HepG2 (cell line): ENCODE measurements around the gene CCDC117. TPM values are rescaled to one million over a fixed set of nuclear protein-coding genes. Genes with fewer than 3 reads are reported as not detected.

ENCODE experiments used
- ATRX ChIP-seq: sonication (generic); formaldehyde crosslinking; IDR thresholded peaks from 2 replicates; pipeline ENCODE4 v1.4.0; 2020; ENCODE audit warnings: missing genetic modification reagents, borderline replicate concordance
- CREM ChIP-seq, 2 experiments: sonication (generic) in 1 of 2; formaldehyde crosslinking in 1 of 2; IDR thresholded peaks; 2 replicates each; pipeline versions ENCODE4 v1.4.0 to v1.6.1; 2016 to 2020; ENCODE audit warnings: antibody characterized with exemption in 1 of 2, mild to moderate bottlenecking in 1 of 2, missing genetic modification reagents in 1 of 2
- HNF1A ChIP-seq, 2 experiments: sonication (generic) in 1 of 2; formaldehyde crosslinking in 1 of 2; IDR thresholded peaks; 2 replicates each; pipeline versions ENCODE4 v1.4.0 to v1.6.1; 2016 to 2020; ENCODE audit warnings: borderline replicate concordance in 1 of 2, low read depth in 1 of 2, mild to moderate bottlenecking in 1 of 2, missing genetic modification reagents in 1 of 2
- NFIC ChIP-seq: IDR thresholded peaks from 2 replicates; pipeline ENCODE4 v1.6.1; 2012; ENCODE audit warnings: mild to moderate bottlenecking, low read length, inconsistent platforms
- REL ChIP-seq: sonication (generic); formaldehyde crosslinking; conservative IDR thresholded peaks from 2 replicates; pipeline ENCODE4 v1.8.0; 2022; ENCODE audit warnings: mild to moderate bottlenecking, missing genetic modification reagents, moderate library complexity
- RELA ChIP-seq: sonication (generic); formaldehyde crosslinking; IDR thresholded peaks from 2 replicates; pipeline ENCODE4 v1.4.0; 2020; ENCODE audit warnings: missing genetic modification reagents
- SAFB2 ChIP-seq: sonication (generic); formaldehyde crosslinking; IDR thresholded peaks from 2 replicates; pipeline ENCODE4 v1.5.1; 2020; ENCODE audit warnings: missing genetic modification reagents, low read depth, mild to moderate bottlenecking, borderline replicate concordance
- ZNF101 ChIP-seq: sonication (generic); formaldehyde crosslinking; IDR thresholded peaks from 2 replicates; pipeline ENCODE4 v1.4.0; 2020; ENCODE audit warnings: mild to moderate bottlenecking, low read depth, missing genetic modification reagents, borderline replicate concordance
- ZNF784 ChIP-seq: sonication (generic); formaldehyde crosslinking; IDR thresholded peaks from 2 replicates; pipeline ENCODE4 v1.5.1; 2020; ENCODE audit warnings: missing genetic modification reagents, mild to moderate bottlenecking, borderline replicate concordance
- ZNF792 ChIP-seq: IDR thresholded peaks from 2 replicates; pipeline ENCODE4 v1.6.1; 2016
- ZSCAN22 ChIP-seq: sonication (generic); formaldehyde crosslinking; IDR thresholded peaks from 2 replicates; pipeline ENCODE4 v1.4.0; 2020; ENCODE audit warnings: mild to moderate bottlenecking, missing genetic modification reagents
- polyA plus RNA-seq, 8 experiments: library from polyadenylated mRNA; depleted of rRNA in 3 of 8; stranded (reverse) in 7 of 8; unstranded in 1 of 8; fragments of >200 nt; fragmentation: Illumina TruSeq in 4 of 8; extraction: Trizol in 4 of 8; gene quantifications; 2 replicates each; pipeline versions ENCODE4 v1.2.1 to v1.2.3, GENCODE V29; 2011 to 2016; ENCODE audit warnings: low read depth in 4 of 8, missing spikeins in 1 of 8, mixed read lengths in 1 of 8; ENCODE audit not compliant: insufficient read depth in 1 of 8
- total RNA-seq, 5 experiments: library from RNA; depleted of rRNA; stranded (reverse); fragments of >200 nt; fragmentation: Illumina TruSeq; extraction: Trizol; gene quantifications; 2 replicates each; pipeline ENCODE4 v1.2.3, GENCODE V29; 2016; ENCODE audit warnings: low read depth in 1 of 5
- TF ChIP-seq, protein P1 (sequence below): sonication (generic); formaldehyde crosslinking; IDR thresholded peaks from 2 replicates; pipeline ENCODE4 v1.4.0; 2020; ENCODE audit warnings: missing genetic modification reagents
- TF ChIP-seq, protein P2 (sequence below): sonication (generic); formaldehyde crosslinking; IDR thresholded peaks from 2 replicates; pipeline ENCODE4 v1.4.0; 2020; ENCODE audit warnings: mild to moderate bottlenecking, missing genetic modification reagents
- TF ChIP-seq, protein P3 (sequence below): sonication (generic); formaldehyde crosslinking; conservative IDR thresholded peaks from 2 replicates; pipeline ENCODE4 v1.8.1; 2023; ENCODE audit warnings: missing genetic modification reagents

CCDC117 gene
- total and polyA plus RNA-seq, 2 of the 13 experiments (the other 11 are each of a cell fraction or from before 2014, with no cell fraction given), result 12.6 to 34.2 TPM

GRCh38 chr22:28819253-28820096 is 47.0 kb downstream of the CCDC117 start (continued):
- 0 out of 2 replicates have a peak, but pooled peaks have one; percentile 26 for TF ChIP-seq HNF1A (IDR thresholded peaks at IDR 0.05; ENCODE audit: low read depth)
- peak; percentile 47; the same call in 1 of the 2 replicates for TF ChIP-seq HNF1A (CRISPR knock-in tag; IDR thresholded peaks at IDR 0.05; ENCODE audit: borderline replicate concordance)
- TF ChIP-seq, protein P1, sequence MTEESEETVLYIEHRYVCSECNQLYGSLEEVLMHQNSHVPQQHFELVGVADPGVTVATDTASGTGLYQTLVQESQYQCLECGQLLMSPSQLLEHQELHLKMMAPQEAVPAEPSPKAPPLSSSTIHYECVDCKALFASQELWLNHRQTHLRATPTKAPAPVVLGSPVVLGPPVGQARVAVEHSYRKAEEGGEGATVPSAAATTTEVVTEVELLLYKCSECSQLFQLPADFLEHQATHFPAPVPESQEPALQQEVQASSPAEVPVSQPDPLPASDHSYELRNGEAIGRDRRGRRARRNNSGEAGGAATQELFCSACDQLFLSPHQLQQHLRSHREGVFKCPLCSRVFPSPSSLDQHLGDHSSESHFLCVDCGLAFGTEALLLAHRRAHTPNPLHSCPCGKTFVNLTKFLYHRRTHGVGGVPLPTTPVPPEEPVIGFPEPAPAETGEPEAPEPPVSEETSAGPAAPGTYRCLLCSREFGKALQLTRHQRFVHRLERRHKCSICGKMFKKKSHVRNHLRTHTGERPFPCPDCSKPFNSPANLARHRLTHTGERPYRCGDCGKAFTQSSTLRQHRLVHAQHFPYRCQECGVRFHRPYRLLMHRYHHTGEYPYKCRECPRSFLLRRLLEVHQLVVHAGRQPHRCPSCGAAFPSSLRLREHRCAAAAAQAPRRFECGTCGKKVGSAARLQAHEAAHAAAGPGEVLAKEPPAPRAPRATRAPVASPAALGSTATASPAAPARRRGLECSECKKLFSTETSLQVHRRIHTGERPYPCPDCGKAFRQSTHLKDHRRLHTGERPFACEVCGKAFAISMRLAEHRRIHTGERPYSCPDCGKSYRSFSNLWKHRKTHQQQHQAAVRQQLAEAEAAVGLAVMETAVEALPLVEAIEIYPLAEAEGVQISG, result peak; percentile 62; the same call in 1 of the 2 replicates
- no peak for TF ChIP-seq REL
- TF ChIP-seq ZNF784 (CRISPR knock-in tag), result 0 out of 2 replicates have a peak, but pooled peaks have one; percentile 40
- TF ChIP-seq CREM (IDR thresholded peaks at IDR 0.05), result peak; percentile 84
- TF ChIP-seq CREM (CRISPR knock-in tag; IDR thresholded peaks at IDR 0.05), result no peak
- no peak; the same call in 1 of the 2 replicates for TF ChIP-seq NFIC
- TF ChIP-seq, protein P2, sequence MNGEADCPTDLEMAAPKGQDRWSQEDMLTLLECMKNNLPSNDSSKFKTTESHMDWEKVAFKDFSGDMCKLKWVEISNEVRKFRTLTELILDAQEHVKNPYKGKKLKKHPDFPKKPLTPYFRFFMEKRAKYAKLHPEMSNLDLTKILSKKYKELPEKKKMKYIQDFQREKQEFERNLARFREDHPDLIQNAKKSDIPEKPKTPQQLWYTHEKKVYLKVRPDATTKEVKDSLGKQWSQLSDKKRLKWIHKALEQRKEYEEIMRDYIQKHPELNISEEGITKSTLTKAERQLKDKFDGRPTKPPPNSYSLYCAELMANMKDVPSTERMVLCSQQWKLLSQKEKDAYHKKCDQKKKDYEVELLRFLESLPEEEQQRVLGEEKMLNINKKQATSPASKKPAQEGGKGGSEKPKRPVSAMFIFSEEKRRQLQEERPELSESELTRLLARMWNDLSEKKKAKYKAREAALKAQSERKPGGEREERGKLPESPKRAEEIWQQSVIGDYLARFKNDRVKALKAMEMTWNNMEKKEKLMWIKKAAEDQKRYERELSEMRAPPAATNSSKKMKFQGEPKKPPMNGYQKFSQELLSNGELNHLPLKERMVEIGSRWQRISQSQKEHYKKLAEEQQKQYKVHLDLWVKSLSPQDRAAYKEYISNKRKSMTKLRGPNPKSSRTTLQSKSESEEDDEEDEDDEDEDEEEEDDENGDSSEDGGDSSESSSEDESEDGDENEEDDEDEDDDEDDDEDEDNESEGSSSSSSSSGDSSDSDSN, result peak; percentile 38
- no peak for TF ChIP-seq ZNF101 (CRISPR knock-in tag)
- no peak for TF ChIP-seq ATRX (CRISPR knock-in tag)
- TF ChIP-seq, protein P3, sequence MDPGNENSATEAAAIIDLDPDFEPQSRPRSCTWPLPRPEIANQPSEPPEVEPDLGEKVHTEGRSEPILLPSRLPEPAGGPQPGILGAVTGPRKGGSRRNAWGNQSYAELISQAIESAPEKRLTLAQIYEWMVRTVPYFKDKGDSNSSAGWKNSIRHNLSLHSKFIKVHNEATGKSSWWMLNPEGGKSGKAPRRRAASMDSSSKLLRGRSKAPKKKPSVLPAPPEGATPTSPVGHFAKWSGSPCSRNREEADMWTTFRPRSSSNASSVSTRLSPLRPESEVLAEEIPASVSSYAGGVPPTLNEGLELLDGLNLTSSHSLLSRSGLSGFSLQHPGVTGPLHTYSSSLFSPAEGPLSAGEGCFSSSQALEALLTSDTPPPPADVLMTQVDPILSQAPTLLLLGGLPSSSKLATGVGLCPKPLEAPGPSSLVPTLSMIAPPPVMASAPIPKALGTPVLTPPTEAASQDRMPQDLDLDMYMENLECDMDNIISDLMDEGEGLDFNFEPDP (CRISPR knock-in tag), result no peak
- TF ChIP-seq RELA (CRISPR knock-in tag), result no peak
- TF ChIP-seq SAFB2 (CRISPR knock-in tag), result no peak
- no peak for TF ChIP-seq ZNF792 (CRISPR knock-in tag)
- TF ChIP-seq ZSCAN22, result no peak
